HG03469 (cell line): ENCODE measurements around the gene GPR89B.
A peak's percentile ranks its signal among the peaks of the same experiment; 100 is the strongest.
"Not testable (repeated sequence)": the region's sequence is repeated elsewhere in the genome, so short reads cannot be mapped to it uniquely, and the experiment has no call there.

Experiments
- ATAC-seq: cut with Tn5 transposase; IDR thresholded peaks from one replicate; pipeline ENCODE4 v1.9.1; 2021; ENCODE audit warnings: mild to moderate bottlenecking, moderate library complexity, moderate number of reproducible peaks; ENCODE audit not compliant: unreplicated experiment

The GPR89B gene

DNA sequence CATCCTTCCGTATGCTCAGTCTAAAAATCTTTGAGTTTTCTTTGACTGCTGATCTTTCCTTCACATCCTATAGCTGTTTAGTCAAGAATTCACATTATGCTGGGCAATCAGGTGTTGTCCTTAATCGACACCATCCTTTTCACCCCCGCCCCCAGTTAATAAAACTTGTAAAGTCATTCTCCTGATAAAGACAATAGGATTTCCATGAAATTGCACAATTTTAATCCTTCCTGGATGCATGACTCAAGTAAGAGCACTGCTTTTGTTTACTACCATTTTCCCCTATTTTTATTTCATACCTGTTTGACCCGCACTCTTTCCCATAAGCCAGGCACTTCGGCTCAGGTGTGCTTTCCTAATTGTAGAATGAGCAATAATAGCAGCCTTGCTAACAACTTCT lies 96.7 kb downstream of the GPR89B start:
- ATAC-seq: not testable (repeated sequence)

DNA sequence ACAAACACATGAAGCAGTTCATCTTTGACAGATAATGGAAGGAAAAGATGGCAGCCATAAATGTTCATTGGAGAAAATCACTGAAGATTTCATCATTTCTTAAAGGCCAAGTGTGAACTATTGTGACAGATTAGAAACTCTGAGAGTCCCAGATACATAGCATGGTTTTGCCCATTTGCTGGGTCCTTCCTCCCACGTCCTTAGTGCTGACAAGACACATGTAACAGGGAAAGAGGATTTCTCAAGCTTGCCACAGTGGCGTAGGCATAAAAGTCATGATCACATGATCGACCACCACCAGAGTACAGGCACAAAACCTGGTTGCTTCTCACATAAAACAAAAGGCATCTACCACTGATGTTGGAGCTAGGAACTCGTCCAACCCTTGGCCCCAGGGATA lies 98.8 kb downstream of the GPR89B start:
- not testable (repeated sequence) for ATAC-seq

- ATAC-seq: not testable (repeated sequence)
These were observed 104.0 kb downstream of the GPR89B start for GRCh38 chr1:148032247-148032646.

DNA sequence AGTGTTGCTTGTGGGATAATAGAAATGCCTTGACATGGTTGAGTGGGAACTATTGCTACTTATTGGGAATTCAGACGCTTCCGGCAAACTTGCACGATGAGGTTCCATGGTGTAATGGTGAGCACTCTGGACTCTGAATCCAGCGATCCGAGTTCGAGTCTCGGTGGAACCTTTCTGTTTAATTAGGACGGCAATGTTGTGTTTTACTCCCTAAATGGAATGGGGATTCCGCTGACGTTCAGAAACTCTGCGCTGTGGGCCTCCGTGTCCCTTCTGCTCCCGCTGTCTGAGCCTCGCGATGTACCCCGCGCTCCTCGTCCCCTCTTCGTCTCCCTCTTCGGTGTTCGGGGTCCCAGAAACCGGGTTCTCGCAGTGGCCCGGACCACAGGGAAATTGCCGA lies 104.5 kb downstream of the GPR89B start:
- ATAC-seq: not testable (repeated sequence)

DNA sequence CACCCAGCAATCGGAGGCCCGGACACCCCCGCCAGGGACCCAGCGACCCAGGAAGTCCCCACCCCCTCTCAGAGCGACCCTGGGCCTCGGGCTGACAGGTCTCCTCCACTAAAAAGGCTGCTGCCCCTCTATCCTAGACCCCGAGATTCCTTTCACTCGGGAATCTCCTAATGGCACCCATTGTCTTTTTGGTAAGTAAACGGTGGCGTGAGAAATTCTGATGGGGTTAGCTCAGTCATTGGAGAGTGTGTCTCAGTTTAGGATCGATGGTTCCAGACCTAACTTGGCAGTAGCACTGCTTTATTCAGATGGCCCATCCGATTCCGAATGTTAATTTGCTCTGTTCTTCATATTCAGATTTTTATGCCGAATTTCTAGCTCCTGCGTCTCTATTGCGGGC lies 104.9 kb downstream of the GPR89B start:
- ATAC-seq: not testable (repeated sequence)

- peak; percentile 12 for ATAC-seq
These were observed 109.7 kb downstream of the GPR89B start for GRCh38 chr1:148037850-148038461.

DNA sequence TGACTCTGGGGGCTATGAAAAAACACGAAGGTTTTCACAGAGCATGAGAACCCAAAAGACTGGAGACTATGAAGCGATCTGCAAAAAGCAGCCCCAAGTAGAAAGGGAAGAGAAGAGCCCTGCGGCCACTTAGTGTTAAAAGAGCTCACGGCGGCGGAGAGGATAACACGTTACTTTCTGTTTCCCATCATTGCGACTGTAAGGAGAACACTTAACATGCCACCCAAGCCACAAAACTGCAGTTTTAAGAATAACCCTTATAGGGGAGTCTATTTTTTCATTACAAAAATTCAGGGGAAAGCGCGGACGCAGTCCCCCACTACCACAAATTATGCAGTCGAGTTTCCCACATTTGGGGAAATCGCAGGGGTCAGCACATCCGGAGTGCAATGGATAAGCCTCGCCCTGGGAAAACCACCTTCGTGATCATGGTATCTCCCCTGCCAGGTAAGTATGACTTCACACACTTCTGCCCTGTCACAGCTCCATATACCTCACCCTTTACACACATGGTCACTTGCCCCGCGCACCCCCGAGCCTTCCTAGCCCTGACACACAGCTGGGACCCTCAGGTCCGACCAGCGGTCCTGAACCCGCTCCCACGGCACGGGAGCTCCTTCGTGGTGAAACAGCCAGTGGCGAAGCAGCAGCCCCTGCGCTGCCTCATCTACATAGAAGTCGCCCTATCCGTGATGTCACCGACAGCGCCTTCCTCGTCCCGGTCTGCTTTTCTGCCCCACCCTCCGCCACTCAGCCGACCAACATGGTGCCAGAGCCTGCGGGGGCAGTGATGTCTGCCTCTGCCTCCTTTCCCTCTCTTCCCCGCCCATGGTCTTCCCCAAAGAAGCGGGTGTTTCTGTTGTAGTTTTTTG lies 110.5 kb downstream of the GPR89B start:
- peak; percentile 75 for ATAC-seq
